ENCODE results near the gene NOS3.
A peak's percentile ranks its signal among the peaks of the same experiment; 100 is the strongest.
"Not testable (repeated sequence)": the region's sequence is repeated elsewhere in the genome, so short reads cannot be mapped to it uniquely, and the experiment has no call there.

NOS3 gene

DNA sequence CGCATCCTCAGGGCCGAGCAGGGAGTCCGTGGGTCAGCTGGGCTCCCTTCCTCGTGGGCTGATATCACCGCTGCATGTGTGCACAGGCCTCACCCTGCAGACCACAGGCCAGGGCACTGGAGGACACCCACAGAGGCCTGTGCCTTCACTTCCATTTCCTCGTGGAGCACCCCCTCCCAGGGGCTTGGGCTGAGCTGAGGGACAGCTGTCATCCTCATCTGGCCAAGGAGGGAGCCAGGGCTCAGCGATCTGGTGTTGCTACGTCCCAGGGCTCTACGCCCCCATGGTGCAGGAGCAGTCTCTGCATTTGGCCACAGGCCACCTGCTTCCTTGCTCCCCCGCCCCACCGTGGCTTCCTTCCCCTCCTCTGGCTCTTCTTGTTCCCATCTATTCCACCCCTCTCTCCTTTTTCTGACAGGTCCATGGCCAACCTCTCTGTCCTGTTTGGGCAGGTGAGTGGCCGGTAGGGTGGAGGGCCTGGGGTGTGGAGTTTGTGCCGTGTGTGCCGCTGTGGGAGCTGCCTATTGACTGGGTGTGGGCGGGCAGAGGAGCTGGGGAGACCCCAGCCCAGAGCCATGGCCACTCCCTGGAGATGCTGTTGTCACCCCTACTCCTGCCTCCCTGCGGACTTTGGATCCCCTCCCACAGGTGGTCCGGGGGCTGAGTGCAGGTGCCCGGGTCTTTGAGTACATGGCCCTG lies 49.2 kb downstream of the NOS3 start:
- DNase-seq = no peak

GRCh38 chr7:151040616-151041375 lies 50.0 kb downstream of the NOS3 start:
- DNase-seq = no peak

DNA sequence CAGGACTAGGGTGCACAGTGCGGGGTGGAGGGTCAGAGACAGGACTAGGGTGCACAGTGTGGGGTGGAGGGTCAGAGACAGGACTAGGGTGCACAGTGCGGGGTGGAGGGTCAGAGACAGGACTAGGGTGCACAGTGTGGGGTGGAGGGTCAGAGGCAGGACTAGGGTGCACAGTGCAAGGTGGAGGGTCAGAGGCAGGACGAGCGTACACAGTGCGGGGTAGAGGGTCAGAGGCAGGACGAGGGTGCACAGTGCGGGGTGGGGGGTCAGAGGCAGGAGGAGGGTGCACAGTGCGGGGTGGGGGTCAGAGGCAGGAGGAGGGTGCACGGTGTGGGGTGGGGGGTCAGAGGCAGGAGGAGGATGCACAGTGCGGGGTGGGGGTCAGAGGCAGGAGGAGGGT lies 52.6 kb downstream of the NOS3 start:
- DNase-seq = not testable (repeated sequence)

DNA sequence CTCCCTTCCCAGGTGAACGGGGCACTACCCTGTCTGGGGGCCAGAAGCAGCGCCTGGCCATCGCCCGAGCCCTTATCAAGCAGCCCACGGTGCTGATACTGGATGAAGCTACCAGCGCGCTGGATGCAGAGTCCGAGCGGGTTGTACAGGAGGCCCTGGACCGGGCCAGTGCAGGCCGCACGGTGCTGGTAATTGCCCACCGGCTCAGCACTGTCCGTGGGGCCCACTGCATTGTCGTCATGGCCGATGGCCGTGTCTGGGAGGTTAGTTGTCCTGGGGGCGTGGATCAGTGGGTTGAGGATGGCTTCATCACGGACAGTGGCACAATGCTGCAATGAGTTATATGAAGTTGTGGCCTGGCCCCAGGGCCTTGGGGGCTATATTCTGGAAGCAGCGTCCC lies 53.1 kb downstream of the NOS3 start:
- no peak for DNase-seq

DNA sequence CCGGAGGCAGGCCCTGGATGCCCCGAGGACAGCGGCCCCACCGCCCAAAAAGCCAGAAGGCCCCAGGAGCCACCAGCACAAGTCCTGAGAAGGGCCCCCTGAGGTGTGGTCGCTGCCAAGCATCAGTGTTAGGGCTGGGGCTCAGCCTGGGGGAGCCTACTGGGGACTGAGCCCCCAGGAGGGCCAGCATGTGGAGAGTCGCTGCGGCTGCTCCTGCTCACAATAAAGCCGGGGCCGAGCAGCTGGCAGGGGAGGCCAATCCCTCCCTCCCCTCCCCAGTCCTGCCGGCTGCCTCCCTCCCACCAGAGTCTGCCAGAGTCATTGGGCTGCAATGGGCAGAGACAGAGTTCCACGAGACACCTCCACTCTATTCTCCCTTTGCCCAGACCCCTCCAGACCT lies 54.4 kb downstream of the NOS3 start:
- no peak for DNase-seq

DNA sequence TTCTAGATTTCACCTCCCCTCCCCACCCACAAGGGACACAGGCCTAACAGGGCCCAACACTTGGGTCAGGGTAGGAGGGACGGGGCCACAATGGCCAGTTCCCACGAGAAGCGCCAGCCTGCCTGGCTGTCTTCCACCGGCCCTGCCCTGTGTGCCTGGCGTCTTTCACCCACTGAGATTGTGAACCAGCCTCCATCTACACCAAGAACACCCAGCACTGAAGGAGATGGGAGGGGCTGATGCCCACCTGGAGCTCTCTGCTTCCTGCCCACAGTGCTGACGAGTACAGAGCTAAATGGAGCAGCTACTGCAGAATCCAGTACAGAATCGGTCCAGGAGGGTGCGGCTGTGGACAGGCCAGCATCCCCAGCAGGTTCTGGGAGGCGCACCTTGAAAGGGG lies 55.1 kb downstream of the NOS3 start:
- DNase-seq = no peak

GRCh38 chr7:151046603-151047573 lies 56.1 kb downstream of the NOS3 start:
- DNase-seq = no peak

DNA sequence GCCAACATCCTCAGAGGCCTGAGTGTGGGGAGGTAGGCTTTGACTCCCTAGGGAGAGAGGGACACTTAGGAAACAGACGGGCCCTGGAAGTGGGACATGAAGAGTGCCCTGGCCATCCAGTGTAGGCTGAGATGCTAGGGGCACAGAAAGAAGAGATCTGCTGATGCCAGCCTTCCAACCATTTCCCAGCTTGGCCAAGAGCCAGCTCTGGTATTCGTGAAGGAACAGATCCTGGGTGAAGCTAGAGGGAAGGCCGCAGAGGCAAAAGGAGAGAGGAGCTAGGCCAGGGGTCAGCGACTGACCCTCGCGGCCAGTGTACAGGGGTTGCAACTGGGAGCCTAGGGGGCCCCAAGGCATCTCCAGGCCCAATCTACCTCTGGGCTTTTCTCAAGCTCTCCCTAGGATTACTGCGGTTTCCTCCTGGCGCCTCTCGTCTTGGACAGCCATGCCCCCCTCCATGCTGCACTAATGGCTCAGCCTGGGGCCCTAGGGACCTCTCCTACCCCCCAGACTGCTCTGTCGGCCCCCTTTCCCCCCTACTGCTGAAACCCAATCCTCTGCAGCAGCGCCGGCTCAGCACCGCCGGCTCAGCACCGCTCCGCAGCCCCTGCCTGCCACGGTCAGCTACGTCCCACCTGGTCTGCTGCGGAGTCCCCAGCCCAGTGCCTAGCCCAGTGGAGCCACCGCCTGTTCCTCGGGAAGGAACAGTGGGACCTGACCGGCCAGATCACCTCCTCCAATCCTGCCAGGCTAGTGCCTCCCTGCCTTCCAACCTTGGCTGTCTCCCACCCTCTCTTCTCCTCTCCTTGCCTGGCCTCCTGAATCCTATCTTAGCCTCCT lies 57.4 kb downstream of the NOS3 start, which contains the start of gene ASIC3:
Gene ASIC3, plus strand, starts transcription at position 556 of the 840 bp plus-strand sequence. CDS start 355 bp downstream, outside the sequence.
- DNase-seq = no peak

DNA sequence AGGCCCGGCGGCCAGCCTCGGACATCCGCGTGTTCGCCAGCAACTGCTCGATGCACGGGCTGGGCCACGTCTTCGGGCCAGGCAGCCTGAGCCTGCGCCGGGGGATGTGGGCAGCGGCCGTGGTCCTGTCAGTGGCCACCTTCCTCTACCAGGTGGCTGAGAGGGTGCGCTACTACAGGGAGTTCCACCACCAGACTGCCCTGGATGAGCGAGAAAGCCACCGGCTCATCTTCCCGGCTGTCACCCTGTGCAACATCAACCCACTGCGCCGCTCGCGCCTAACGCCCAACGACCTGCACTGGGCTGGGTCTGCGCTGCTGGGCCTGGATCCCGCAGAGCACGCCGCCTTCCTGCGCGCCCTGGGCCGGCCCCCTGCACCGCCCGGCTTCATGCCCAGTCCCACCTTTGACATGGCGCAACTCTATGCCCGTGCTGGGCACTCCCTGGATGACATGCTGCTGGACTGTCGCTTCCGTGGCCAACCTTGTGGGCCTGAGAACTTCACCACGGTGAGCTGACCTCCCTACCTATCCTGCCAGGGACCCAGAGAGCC lies 58.2 kb downstream of the NOS3 start:
- no peak for DNase-seq

DNA sequence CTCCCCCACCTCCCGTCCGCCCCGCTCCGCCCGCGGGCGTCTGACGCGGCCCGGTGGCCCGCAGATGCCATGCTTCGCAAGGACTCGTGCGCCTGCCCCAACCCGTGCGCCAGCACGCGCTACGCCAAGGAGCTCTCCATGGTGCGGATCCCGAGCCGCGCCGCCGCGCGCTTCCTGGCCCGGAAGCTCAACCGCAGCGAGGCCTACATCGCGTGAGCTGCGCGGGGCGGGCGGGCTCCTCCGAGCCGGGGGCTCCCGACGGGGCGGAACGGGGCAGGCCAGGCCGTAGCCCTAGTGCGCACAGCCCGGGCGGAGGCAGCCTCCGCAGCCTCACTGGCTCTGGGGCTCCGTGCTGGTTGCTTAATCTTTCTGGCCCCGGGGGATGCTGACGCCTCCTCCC lies 60.3 kb downstream of the NOS3 start:
- DNase-seq = peak; percentile 57

DNA sequence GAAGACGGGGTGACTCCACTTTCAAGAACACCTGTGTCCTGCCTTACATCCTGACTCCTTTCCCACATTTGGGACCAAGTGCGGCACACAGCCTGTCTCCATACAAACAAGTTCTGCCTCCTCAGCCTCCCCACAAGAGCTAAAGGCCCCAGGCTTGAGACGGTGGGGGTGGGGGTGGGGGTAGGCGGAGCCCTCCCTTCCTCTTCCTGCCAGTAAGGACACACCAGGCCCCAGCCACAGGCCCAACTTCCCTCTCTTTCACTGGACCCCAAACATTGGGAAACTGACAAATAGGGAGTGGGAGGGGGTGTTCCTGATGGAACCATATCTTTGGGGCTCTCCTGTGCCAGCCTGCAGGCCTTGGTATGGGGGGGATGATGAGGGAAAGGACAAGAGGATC lies 62.3 kb downstream of the NOS3 start:
- DNase-seq = no peak

- no peak for DNase-seq
Observed at GRCh38 chr7:151053751-151054150, 62.9 kb downstream of the NOS3 start.

GRCh38 chr7:151056283-151056665 lies 65.5 kb downstream of the NOS3 start:
- DNase-seq = no peak

DNA sequence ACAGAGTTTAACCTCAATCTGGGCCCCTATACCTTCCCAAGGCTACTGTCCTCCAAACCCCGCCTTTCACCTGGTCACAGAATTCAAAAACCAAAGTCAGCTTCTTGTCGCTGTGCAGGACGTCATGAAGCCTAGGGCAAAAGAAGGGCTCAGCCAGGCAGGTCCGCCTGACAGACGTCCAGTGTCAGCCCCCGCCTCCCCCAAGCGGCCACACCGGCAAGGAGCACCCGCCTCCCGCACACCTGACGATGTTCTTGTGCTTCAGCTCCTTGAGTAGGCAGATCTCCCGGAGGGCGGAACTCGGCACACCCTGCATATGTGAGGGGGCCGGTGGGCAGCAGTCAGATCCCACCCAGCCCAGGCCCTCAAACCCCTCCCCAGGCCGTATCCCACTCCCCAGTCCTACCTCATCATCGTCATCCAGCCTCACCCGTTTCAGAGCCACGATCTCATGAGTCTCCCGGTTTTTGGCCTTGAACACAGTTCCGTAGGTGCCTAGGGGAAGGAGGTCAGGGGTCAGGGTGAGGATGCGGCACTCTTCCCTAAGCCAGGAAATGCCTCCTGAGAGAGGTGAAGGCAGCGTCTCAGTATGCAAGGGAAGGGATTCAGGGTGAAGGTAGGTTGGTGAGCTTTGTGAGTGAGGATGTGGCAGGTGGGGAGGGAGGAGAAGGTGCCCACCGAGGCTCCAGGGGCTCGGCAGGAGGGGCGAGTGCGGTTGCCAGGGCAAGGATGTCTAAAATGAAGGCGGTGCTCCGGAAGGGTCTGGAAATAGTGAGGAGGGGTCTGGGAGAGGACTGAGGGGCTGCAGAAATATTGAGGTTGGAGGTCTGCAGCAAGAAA lies 66.1 kb downstream of the NOS3 start:
- DNase-seq = no peak

GRCh38 chr7:151057506-151057988 lies 66.7 kb downstream of the NOS3 start, which contains the start of gene CDK5:
TSS of gene CDK5 (minus strand) at chr7:151057897. CDS start at chr7:151057848, 49 bp downstream.
- DNase-seq = no peak

- peak; percentile 99 for DNase-seq
Observed at GRCh38 chr7:151057989-151058780, 67.4 kb downstream of the NOS3 start.

DNA sequence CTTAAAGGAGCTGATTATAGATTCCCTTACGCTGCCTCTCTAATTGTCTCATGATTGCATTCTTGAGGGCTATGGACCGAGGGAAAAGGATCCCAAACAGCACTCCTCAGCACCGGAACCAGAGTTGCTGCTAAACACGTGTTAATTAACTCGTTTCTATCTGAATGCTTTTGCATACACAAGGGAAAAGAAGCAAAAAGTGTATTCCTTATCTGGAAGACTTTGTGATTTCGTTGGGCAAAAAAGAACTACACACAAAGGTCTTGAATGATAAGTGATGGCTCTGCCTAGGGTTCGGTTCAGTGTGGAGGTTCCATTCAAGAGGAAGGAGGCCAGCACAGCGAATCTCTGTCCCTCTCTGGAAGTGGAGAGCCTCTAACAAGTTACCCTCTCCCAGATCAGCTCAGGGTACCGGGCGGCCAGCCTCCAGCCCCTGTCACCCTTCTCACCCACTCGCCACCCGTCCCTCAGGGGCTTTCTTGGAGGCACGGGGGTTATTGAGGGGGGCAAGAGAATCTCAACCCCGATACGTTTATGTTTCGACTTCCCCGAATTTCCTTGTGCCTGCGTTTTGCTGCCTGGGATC lies 68.1 kb downstream of the NOS3 start:
- no peak for DNase-seq

- DNase-seq = peak; percentile 73
Observed at GRCh38 chr7:151059367-151060112, 68.7 kb downstream of the NOS3 start, which contains the start of gene SLC4A2. TSS of gene SLC4A2 (plus strand) at chr7:151059589. CDS start at chr7:151061988, 2,399 bp downstream.

DNA sequence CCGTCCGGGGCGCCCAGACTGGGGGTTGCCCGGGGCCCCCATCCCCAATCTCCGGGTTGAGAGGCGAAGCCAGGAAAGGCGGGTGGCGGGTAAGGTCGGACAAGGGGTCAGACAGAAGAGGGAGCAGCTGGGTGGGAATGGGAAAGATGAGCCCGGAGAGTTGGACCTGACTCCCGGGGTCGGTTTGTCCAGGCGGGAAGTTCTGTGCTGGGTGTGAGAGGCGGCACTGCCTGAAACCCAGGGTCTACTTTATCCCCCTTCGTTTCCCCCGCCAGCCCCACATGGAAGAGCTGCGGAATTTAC lies 69.2 kb downstream of the NOS3 start:
- no peak for DNase-seq
